DOHH2 (cell line): ENCODE data around the gene CYB5RL.

Experiments used
- CTCF ChIP-seq: fragments of 200-600 bp; sonication (generic); IDR thresholded peaks from one replicate; pipeline ENCODE4 v1.5.1; 2014; ENCODE audit warnings: antibody characterized with exemption, mild to moderate bottlenecking, low read depth, low read length; ENCODE audit not compliant: poor library complexity, severe bottlenecking
- EZH2phosphoT487 ChIP-seq: fragments of 200-600 bp; sonication (generic); IDR thresholded peaks from 2 replicates; pipeline ENCODE4 v1.6.1; 2017; ENCODE audit warnings: borderline replicate concordance, mild to moderate bottlenecking, antibody characterized with exemption, low read length, moderate library complexity, mixed read lengths

- no peak for TF ChIP-seq CTCF
- no peak for TF ChIP-seq EZH2phosphoT487
These were observed 42.4 kb downstream of the CYB5RL start for GRCh38 chr1:54157401-54157800.
